Transverse colon (tissue), 4 donors: ENCODE measurements around the gene GATA3. TPM values are rescaled to one million over a fixed set of nuclear protein-coding genes. Genes with fewer than 3 reads are reported as not detected.
A peak's percentile ranks its signal among the peaks of the same experiment; 100 is the strongest.

ENCODE experiments used
- DNase-seq: peaks from one replicate; pipeline ENCODE4 v3.0.0-alpha.2; 2019
- H3K27ac ChIP-seq, 4 donors: fragments of 200-600 bp; sonication (generic); 2 replicates each; pipeline ENCODE4 v1.5.1; 2016 to 2018; ENCODE audit warnings: inconsistent platforms in 4 of 4
- H3K27me3 ChIP-seq: fragments of 200-600 bp; sonication (generic); 2 replicates; pipeline ENCODE4 v1.5.1; 2017; ENCODE audit warnings: inconsistent platforms
- H3K36me3 ChIP-seq, 4 donors: fragments of 200-600 bp; sonication (generic); 2 replicates each; pipeline ENCODE4 v1.5.1; 2017 to 2019; ENCODE audit warnings: inconsistent platforms in 4 of 4
- H3K4me1 ChIP-seq, 4 donors: fragments of 200-600 bp; sonication (generic); 2 replicates each; pipeline ENCODE4 v1.5.1; 2017 to 2020; ENCODE audit warnings: inconsistent platforms in 4 of 4
- H3K4me3 ChIP-seq, 4 donors: fragments of 200-600 bp; sonication (generic); 1 replicate in 1 of 4; 2 replicates in 3 of 4; pipeline versions ENCODE4 v1.5.1 to v1.6.1; 2017 to 2019; ENCODE audit warnings: inconsistent platforms in 4 of 4
- H3K9me3 ChIP-seq, 2 donors: fragments of 200-600 bp; sonication (generic); 2 replicates each; pipeline ENCODE4 v1.5.1; 2017 to 2019; ENCODE audit warnings: inconsistent platforms in 2 of 2
- EP300 ChIP-seq: sonication (generic); formaldehyde crosslinking; IDR thresholded peaks from one replicate; pipeline ENCODE4 v1.6.1; 2017; ENCODE audit warnings: antibody characterized with exemption, low read depth
- POLR2A ChIP-seq: fragments of 450-650 bp; IDR thresholded peaks from one replicate; pipeline ENCODE4 v1.6.1; 2016; ENCODE audit warnings: antibody characterized with exemption, mild to moderate bottlenecking, moderate library complexity
- POLR2AphosphoS5 ChIP-seq, 3 donors: sonication (generic); formaldehyde crosslinking; IDR thresholded peaks; one replicate each; pipeline ENCODE4 v1.6.1; 2016; ENCODE audit warnings: antibody characterized with exemption in 3 of 3
- WGBS, 2 donors: methylation state at CpG; one replicate each; pipeline ENCODE4 v1.1.5; 2018; ENCODE audit warnings: low coverage in 1 of 2; 5-methylcytosine and 5-hydroxymethylcytosine counted together
- in situ Hi-C, 4 donors: fragments of 200-750 bp; cut with MboI; loops; one replicate each; pipeline versions ENCODE4 v1.15.0 to v1.15.1; 2017; ENCODE audit warnings: low sequenced_read_pairs in 3 of 4, low pct_ligation_motif_present in 1 of 4, low pct_unique_long_range_greater_than_20kb in 1 of 4
- intact Hi-C: fragments of 100-400 bp; cut with DNase I; formaldehyde crosslinking; loops from one replicate; pipeline ENCODE4 v1.15.1; 2023; ENCODE audit warnings: low total_unique reads
- total RNA-seq, 4 donors: library from RNA; depleted of rRNA; stranded (reverse); fragments of >200 nt; gene quantifications; one replicate each; pipeline ENCODE4 v1.1.0, GENCODE V29; 2016
- TF ChIP-seq, protein P1 (sequence below), 5 experiments: fragments of 200-600 bp in 3 of 5; fragments of 450-650 bp in 2 of 5; sonication (generic) in 3 of 5; IDR thresholded peaks; 1 replicate in 2 of 5; 2 replicates in 3 of 5; pipeline ENCODE4 v1.5.1; 2016 to 2017; ENCODE audit warnings: antibody characterized with exemption in 5 of 5, inconsistent platforms in 3 of 5, mild to moderate bottlenecking in 2 of 5, moderate library complexity in 1 of 5

Gene GATA3
- total RNA-seq, 4 donors from 2014 or later, result 0.48 TPM; not detected in 3

DNA sequence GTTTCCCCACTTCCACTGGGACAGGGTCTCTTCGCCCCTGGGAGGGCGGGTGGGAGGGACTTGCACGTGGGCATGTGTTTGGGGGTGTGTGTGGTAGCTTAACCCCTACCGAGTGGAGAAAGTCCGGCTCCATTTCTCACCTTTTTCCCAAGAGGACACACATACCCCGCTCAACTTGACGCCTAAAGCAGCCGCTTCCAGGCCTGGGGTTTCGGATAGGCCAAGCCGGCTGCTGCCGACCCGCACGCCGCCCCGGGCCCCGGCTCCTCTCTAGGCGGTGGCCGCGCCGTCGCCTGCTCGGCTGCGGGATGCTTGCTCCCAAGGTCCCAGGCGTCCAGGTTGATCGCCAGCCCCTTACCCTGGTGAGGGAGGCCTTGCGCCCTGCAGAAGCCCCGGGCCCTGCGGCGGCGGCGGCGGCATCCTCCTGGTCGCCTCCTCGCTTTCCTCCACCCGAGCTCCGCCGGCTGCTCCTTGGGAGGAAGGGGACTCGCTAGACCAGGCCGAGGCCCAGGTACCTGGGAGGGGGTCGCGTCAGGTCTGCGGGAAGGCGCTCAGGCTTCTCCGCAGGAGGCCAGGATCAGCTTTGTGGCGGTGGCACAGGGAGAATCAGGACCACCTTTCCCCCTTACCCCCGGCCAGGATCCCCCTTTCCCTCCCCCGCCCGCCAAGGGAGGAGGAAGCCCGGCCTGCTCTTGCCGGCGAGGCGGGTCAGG, 3.2 kb upstream of the GATA3 start:
- Histone ChIP-seq H3K4me3 (peak overlapping the region in 1 of 4 donors; percentile 56), H3K36me3 (no peaks in the 10 kb centered on the region), H3K27me3 (peaks cover 100% of the 10 kb centered on the region), H3K4me1 (peaks cover 27 to 73% (median 60%) of the 10 kb centered on the region in 4 donors), H3K9me3 (no peaks in the 10 kb centered on the region), H3K27ac (no peak overlapping the region)
- TF ChIP-seq POLR2AphosphoS5 (IDR thresholded peaks at IDR 0.05) (no peak), EP300 (no peak), POLR2A (no peak)
- TF ChIP-seq, protein P1, sequence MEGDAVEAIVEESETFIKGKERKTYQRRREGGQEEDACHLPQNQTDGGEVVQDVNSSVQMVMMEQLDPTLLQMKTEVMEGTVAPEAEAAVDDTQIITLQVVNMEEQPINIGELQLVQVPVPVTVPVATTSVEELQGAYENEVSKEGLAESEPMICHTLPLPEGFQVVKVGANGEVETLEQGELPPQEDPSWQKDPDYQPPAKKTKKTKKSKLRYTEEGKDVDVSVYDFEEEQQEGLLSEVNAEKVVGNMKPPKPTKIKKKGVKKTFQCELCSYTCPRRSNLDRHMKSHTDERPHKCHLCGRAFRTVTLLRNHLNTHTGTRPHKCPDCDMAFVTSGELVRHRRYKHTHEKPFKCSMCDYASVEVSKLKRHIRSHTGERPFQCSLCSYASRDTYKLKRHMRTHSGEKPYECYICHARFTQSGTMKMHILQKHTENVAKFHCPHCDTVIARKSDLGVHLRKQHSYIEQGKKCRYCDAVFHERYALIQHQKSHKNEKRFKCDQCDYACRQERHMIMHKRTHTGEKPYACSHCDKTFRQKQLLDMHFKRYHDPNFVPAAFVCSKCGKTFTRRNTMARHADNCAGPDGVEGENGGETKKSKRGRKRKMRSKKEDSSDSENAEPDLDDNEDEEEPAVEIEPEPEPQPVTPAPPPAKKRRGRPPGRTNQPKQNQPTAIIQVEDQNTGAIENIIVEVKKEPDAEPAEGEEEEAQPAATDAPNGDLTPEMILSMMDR (IDR thresholded peaks at IDR 0.05), result no peak
- intact Hi-C loops, result no loop called here
- in situ Hi-C loops, result no loop called here
- no peak for DNase-seq
- WGBS, 2 donors, result 11% methylated on average over 42 of the region's 52 CpGs; no CpG with 5 or more reads in 1 of the 2 donors

DNA sequence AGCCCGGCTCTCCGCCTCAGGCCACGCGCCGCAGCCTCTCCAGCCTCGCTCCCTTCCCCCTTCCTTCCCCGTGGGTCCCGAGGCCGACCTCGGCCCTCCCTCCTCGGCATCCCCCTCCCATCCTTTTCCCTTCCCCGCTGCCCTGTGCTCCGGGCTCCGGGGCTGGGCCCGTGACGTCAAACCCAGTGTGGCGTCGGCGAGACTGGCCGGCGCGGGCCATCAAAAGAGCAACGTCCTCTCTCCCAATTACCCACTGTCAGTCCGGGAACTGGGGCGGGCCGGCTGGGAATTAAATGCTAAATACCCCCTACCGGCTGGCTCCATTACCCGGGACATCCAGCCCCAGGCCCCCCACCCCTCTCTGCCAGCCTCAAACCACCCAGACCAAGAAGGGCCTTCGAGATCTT, 2.6 kb upstream of the GATA3 start:
- peaks cover 100% of the 10 kb centered on the region for H3K27me3 ChIP-seq
- peaks cover 27 to 73% (median 60%) of the 10 kb centered on the region in 4 donors for H3K4me1 ChIP-seq
- no peak overlapping the region for H3K27ac ChIP-seq
- no peak for DNase-seq
- 0 to 8% methylated on average over 9 to 20 of the region's 29 CpGs for WGBS, 2 donors
- H3K36me3 ChIP-seq, result no peaks in the 10 kb centered on the region
- in situ Hi-C loops, result no loop called here
- H3K9me3 ChIP-seq, result no peaks in the 10 kb centered on the region
- intact Hi-C loops, result no loop called here
- H3K4me3 ChIP-seq, result peak overlapping the region in 1 of 4 donors; percentile 56
- TF ChIP-seq POLR2AphosphoS5 (IDR thresholded peaks at IDR 0.05), result no peak
- no peak for TF ChIP-seq POLR2A
- TF ChIP-seq, protein P1 (IDR thresholded peaks at IDR 0.05), result no peak
- TF ChIP-seq EP300, result no peak

DNA sequence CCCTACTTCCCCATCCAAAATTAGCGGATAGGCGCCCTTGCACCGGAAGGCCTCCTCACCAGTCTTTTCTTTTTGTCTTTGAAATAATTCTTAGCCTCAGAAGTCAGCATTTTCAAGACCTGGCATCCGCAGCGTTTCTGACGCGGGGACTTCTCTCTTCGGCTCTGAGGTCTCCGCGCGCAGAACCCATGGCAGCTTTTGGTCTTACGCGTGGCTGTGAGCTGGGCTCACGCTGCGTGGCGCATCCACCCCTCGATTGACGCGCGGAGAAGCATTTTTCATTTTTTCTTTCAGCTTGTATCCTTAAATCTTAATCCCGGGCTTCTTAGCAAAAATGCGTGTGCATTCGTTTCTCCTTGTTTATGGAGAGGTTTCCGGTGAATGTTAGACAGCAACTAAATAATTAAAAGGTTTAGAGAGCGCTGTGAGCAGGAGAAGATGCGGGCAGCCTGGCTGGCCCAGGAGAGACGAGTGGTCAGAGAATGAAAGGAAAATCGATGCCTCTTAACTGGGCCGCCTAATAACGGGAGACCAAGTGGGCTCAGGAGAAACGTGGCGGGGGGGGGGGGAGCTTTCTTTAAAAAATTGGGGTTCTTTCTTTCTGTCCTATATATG, 2.0 kb upstream of the GATA3 start:
- Histone ChIP-seq H3K4me1 (peaks cover 27 to 73% (median 60%) of the 10 kb centered on the region in 4 donors), H3K27me3 (peaks cover 100% of the 10 kb centered on the region), H3K27ac (no peak overlapping the region), H3K36me3 (no peaks in the 10 kb centered on the region), H3K9me3 (no peaks in the 10 kb centered on the region), H3K4me3 (no peak overlapping the region)
- in situ Hi-C loops (no loop called here), intact Hi-C loops (no loop called here)
- DNase-seq, result no peak
- no peak for TF ChIP-seq POLR2AphosphoS5 (IDR thresholded peaks at IDR 0.05)
- no peak for TF ChIP-seq POLR2A
- TF ChIP-seq, protein P1 (IDR thresholded peaks at IDR 0.05), result no peak
- TF ChIP-seq EP300, result no peak
- WGBS, 2 donors, result 10 to 28% methylated on average over 9 to 32 of the region's 32 CpGs

DNA sequence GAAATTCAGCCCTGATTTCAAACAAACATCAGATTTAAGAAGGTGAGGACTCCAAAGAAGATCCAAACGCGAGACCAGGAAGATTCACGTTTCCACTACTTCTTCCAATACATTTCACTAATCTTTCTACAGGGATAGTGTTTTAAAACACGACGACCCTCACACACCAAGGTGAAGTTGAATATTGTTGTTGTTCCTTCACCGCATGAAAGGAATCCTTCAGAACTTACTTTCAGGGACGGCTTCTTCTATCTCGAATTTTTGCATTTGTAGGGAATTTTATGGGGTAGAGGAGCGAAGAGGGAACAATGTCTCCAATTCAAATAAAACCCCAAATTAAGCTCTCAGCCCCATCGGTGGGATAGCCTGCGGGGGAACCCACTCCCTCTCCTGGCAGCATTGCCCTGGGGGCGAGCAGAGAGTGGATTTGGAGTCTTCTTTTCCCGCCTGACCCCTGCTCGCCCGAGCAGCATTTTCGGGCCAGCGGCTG, 1.5 kb upstream of the GATA3 start:
- 11 to 20% methylated on average over 3 to 16 of the region's 17 CpGs for WGBS, 2 donors
- TF ChIP-seq POLR2A (no peak), POLR2AphosphoS5 (IDR thresholded peaks at IDR 0.05) (no peak), EP300 (no peak)
- TF ChIP-seq, protein P1 (IDR thresholded peaks at IDR 0.05), result peak in 2 of 5 experiments; percentile 62 to 63
- H3K27me3 ChIP-seq, result peaks cover 100% of the 10 kb centered on the region
- no peaks in the 10 kb centered on the region for H3K9me3 ChIP-seq
- intact Hi-C loops (no loop called here), in situ Hi-C loops (no loop called here)
- peak overlapping the region in 1 of 4 donors; percentile 63 for H3K4me3 ChIP-seq
- peaks cover 27 to 73% (median 60%) of the 10 kb centered on the region in 4 donors for H3K4me1 ChIP-seq
- DNase-seq, result no peak
- H3K27ac ChIP-seq, result no peak overlapping the region
- no peaks in the 10 kb centered on the region for H3K36me3 ChIP-seq
